Breast epithelium (tissue), 4 donors: Measurements from ENCODE around the gene PRKG1. TPM values are rescaled to one million over a fixed set of nuclear protein-coding genes. Genes with fewer than 3 reads are reported as not detected.

Experiments
- DNase-seq, 2 donors: peaks; one replicate each; pipeline ENCODE4 v3.0.0-alpha.2; 2019; ENCODE audit warnings: low spot score in 2 of 2
- H3K27ac ChIP-seq, 2 donors: fragments of 200-600 bp; sonication (generic) in 1 of 2; one replicate each; pipeline ENCODE4 v1.5.1; 2016 to 2019; ENCODE audit warnings: mild to moderate bottlenecking in 1 of 2
- H3K27me3 ChIP-seq, 2 donors: fragments of 200-600 bp; sonication (generic) in 1 of 2; one replicate each; pipeline versions ENCODE4 v1.5.1 to v1.6.0; 2017 to 2019; ENCODE audit warnings: control low read depth in 1 of 2, mild to moderate bottlenecking in 1 of 2
- H3K36me3 ChIP-seq: fragments of 200-600 bp; one replicate; pipeline ENCODE4 v1.5.1; 2019
- H3K4me1 ChIP-seq, 2 donors: fragments of 200-600 bp; sonication (generic); one replicate each; pipeline ENCODE4 v1.5.1; 2016 to 2019; ENCODE audit warnings: control low read depth in 1 of 2
- H3K4me3 ChIP-seq, 3 donors: fragments of 200-600 bp; sonication (generic); 1 replicate in 2 of 3; 2 replicates in 1 of 3; pipeline ENCODE4 v1.5.1; 2016 to 2019; ENCODE audit warnings: mild to moderate bottlenecking in 3 of 3, moderate library complexity in 2 of 3
- H3K9me3 ChIP-seq, 2 donors: fragments of 200-600 bp; sonication (generic) in 1 of 2; one replicate each; pipeline ENCODE4 v1.5.1; 2016 to 2019; ENCODE audit warnings: control low read depth in 1 of 2
- CTCF ChIP-seq, 3 donors: fragments of 450-650 bp; IDR thresholded peaks; one replicate each; pipeline ENCODE4 v1.5.1; 2016 to 2017; ENCODE audit warnings: antibody characterized with exemption in 3 of 3, mild to moderate bottlenecking in 3 of 3, moderate library complexity in 3 of 3
- POLR2A ChIP-seq: fragments of 450-650 bp; IDR thresholded peaks from one replicate; pipeline ENCODE4 v1.6.1; 2016; ENCODE audit warnings: antibody characterized with exemption, mild to moderate bottlenecking, moderate library complexity
- POLR2AphosphoS5 ChIP-seq, 3 donors: sonication (generic); formaldehyde crosslinking; IDR thresholded peaks; one replicate each; pipeline ENCODE4 v1.6.1; 2017; ENCODE audit warnings: antibody characterized with exemption in 3 of 3
- intact Hi-C: fragments of 100-400 bp; cut with DNase I; formaldehyde crosslinking; loops from one replicate; pipeline ENCODE4 v1.15.1; 2023; ENCODE audit warnings: low total_unique reads
- total RNA-seq, 3 donors: library from RNA; depleted of rRNA; stranded (reverse); fragments of >200 nt; gene quantifications; one replicate each; pipeline ENCODE4 v1.1.0, GENCODE V29; 2016

Gene PRKG1
- total RNA-seq, 3 donors from 2014 or later: 10.9 to 36.9 (median 19.7) TPM

- no peaks in the 10 kb centered on the region for H3K27me3 ChIP-seq
- H3K9me3 ChIP-seq: no peaks in the 10 kb centered on the region
- no peak for DNase-seq
- TF ChIP-seq POLR2AphosphoS5 (IDR thresholded peaks at IDR 0.05) (no peak), CTCF (IDR thresholded peaks at IDR 0.05) (no peak), POLR2A (no peak)
- intact Hi-C loops: loop anchor here (5.0 kb wide), 1 partner anchor 122 kb away; no protein-coding TSS in a partner anchor
- H3K4me1 ChIP-seq: no peaks in the 10 kb centered on the region
- no peak overlapping the region for H3K4me3 ChIP-seq
- no peaks in the 10 kb centered on the region for H3K36me3 ChIP-seq
- H3K27ac ChIP-seq: no peak overlapping the region
These were observed 239.6 kb downstream of the PRKG1 start for GRCh38 chr10:51313773-51314478.

DNA sequence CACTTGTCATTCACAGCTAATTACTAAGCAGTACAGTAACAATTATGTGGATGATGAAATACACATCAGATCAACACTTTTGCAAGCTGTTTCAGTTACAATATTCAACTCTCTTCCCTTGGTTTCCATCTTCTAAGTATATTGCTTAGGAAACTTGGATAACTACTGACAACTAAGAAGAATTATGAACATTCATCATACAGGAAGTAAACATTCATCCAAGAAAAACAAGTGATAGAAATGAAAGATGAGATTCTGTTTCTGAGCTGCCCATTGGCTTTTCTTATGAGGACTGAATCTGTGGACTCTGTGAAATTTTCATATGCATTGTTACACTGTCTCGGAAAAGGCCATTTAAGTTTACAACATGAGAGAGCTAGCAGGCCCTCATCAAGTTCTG is 240.2 kb downstream of the PRKG1 start:
- Histone ChIP-seq H3K4me1 (no peaks in the 10 kb centered on the region), H3K27me3 (no peaks in the 10 kb centered on the region), H3K4me3 (no peak overlapping the region), H3K9me3 (no peaks in the 10 kb centered on the region), H3K36me3 (no peaks in the 10 kb centered on the region), H3K27ac (no peak overlapping the region)
- no peak for TF ChIP-seq POLR2AphosphoS5 (IDR thresholded peaks at IDR 0.05)
- no peak for TF ChIP-seq POLR2A
- TF ChIP-seq CTCF (IDR thresholded peaks at IDR 0.05): no peak
- intact Hi-C loops: loop anchor here (5.0 kb wide), 1 partner anchor 122 kb away; no protein-coding TSS in a partner anchor
- no peak for DNase-seq

DNA sequence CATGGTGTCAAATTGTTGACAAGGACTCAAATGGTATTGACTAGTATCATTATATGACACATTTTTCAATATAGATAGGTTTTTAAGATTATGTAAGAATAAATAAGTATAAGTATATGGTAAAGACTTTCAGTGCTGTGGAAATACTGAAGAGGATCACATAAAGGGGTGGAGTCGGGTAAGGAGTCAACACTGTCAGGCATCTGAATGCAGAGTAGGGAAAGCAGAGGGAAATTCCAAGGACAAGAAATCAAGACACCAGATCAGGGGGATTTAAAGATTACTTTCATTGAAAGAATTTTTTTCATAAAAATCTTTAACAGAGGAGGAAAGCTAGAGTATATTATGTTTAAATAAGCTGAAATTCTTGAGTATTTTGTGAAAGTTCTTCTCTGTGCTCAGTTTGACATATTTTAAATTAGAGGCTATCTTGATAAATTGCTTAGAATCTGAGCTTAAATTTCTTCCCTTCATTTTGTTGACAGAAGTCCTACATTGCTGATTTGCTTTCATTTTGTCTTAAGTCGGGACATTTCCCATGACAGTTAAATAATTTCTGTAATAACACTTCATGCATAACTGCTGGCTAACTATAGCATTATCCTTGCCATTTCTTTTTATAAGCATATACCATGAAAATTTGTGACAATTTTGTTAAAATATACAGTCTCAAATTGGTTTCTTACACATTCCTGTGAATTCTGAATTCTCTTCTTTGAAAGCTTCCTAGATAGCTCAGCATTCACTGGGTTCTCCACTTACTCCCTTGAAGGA is 244.3 kb downstream of the PRKG1 start:
- Histone ChIP-seq H3K36me3 (no peaks in the 10 kb centered on the region), H3K4me1 (no peaks in the 10 kb centered on the region), H3K4me3 (no peak overlapping the region), H3K27ac (no peak overlapping the region), H3K27me3 (no peaks in the 10 kb centered on the region), H3K9me3 (no peaks in the 10 kb centered on the region)
- DNase-seq: no peak
- TF ChIP-seq CTCF (IDR thresholded peaks at IDR 0.05) (no peak), POLR2A (no peak), POLR2AphosphoS5 (IDR thresholded peaks at IDR 0.05) (no peak)
- intact Hi-C loops: no loop called here

GRCh38 chr10:51319173-51319435 is 244.8 kb downstream of the PRKG1 start:
- Histone ChIP-seq H3K4me3 (no peak overlapping the region), H3K4me1 (no peaks in the 10 kb centered on the region), H3K27ac (no peak overlapping the region), H3K27me3 (no peaks in the 10 kb centered on the region), H3K9me3 (no peaks in the 10 kb centered on the region), H3K36me3 (no peaks in the 10 kb centered on the region)
- TF ChIP-seq POLR2A (no peak), POLR2AphosphoS5 (IDR thresholded peaks at IDR 0.05) (no peak)
- DNase-seq: no peak
- intact Hi-C loops: no loop called here

DNA sequence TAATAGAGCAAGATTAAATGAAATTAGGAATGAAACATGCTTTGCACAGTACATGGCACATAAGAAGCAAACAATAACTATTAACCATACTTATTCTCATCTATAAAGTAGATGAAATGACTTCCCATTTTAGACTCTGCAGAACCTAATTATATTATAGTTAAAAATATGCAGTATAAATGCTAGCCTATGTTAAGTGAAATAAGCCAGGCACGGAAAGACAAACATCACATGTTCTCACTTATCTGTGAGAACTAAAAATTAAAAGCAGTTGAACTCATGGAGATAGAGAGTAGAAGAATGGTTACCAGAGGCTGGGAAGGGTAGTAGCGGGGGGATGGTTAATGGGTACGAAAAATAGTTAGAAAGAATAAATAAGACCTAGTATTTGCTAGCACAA is 247.0 kb downstream of the PRKG1 start:
- no peak overlapping the region for H3K4me3 ChIP-seq
- H3K27ac ChIP-seq: no peak overlapping the region
- H3K36me3 ChIP-seq: no peaks in the 10 kb centered on the region
- no peaks in the 10 kb centered on the region for H3K27me3 ChIP-seq
- H3K4me1 ChIP-seq: no peaks in the 10 kb centered on the region
- DNase-seq: no peak
- TF ChIP-seq POLR2AphosphoS5 (IDR thresholded peaks at IDR 0.05): no peak
- TF ChIP-seq CTCF (IDR thresholded peaks at IDR 0.05): no peak
- no peak for TF ChIP-seq POLR2A
- no peaks in the 10 kb centered on the region for H3K9me3 ChIP-seq
- intact Hi-C loops: no loop called here
